Pancreas (tissue), 10 donors: ENCODE data around the gene ITGB7. TPM values are rescaled to one million over a fixed set of nuclear protein-coding genes. Genes with fewer than 3 reads are reported as not detected.

Experiments used
- ATAC-seq, 4 donors: fragments of 200-7000 bp; cut with Tn5 transposase; one replicate each; pipeline versions ENCODE4 v1.8.0 to v1.9.1; 2020; ENCODE audit warnings: mild to moderate bottlenecking in 4 of 4, moderate library complexity in 4 of 4
- DNase-seq, 6 donors: peaks; one replicate each; pipeline ENCODE4 v3.0.0-alpha.2; 2020
- FAIRE-seq: peaks from 2 replicates; lab custom pipeline; 2012; peaks lifted over from hg19 to GRCh38; lab: Jason Lieb, UNC
- H3K27ac ChIP-seq, 4 donors: fragments of 200-600 bp; sonication (generic); 1 replicate in 3 of 4; 2 replicates in 1 of 4; pipeline versions ENCODE4 v1.5.0 to v1.8.0; 2020
- H3K27me3 ChIP-seq, 4 donors: fragments of 200-600 bp; one replicate each; pipeline ENCODE4 v1.8.0; 2021
- H3K36me3 ChIP-seq, 3 donors: fragments of 200-600 bp; sonication (generic) in 1 of 3; one replicate each; pipeline versions ENCODE4 v1.5.0 to v1.8.0; 2020 to 2021
- H3K4me1 ChIP-seq, 3 donors: fragments of 200-600 bp; one replicate each; pipeline ENCODE4 v1.8.0; 2021
- H3K4me3 ChIP-seq, 4 donors: fragments of 200-600 bp; sonication (generic) in 2 of 4; one replicate each; pipeline versions ENCODE4 v1.5.0 to v1.8.0; 2020 to 2021
- H3K9me3 ChIP-seq, 4 donors: fragments of 200-600 bp; one replicate each; pipeline ENCODE4 v1.8.0; 2021
- WGBS, 2 donors: extraction: QIAGEN DNeasy Blood & Tissue Kit; methylation state at CpG; one replicate each; pipeline ENCODE4 v1.1.7; 2013; 5-methylcytosine and 5-hydroxymethylcytosine counted together
- intact Hi-C, 3 donors: fragments of 100-400 bp; cut with DNase I; formaldehyde crosslinking; loops; one replicate each; pipeline versions ENCODE4 v1.11.1 to v1.14.2; 2022
- polyA plus RNA-seq, 2 donors: library from polyadenylated mRNA; stranded (reverse); fragments of 200-250 nt; gene quantifications; one replicate each; pipeline ENCODE4 v1.2.3, GENCODE V29; 2013
- total RNA-seq, 6 donors: library from RNA; stranded (reverse); fragmentation: NEBNext Ultra II Directional in 4 of 6; extraction: Animal tissue kit (Norgen Biotek cat#: 25700) in 4 of 6; gene quantifications; one replicate each; pipeline versions ENCODE4 v1.2.1 to v1.2.4, GENCODE V29; 2021 to 2023
- TF ChIP-seq, protein P1 (sequence below), 4 donors: fragments of 200-600 bp; sonication (generic) in 3 of 4; IDR thresholded peaks; one replicate each; pipeline versions ENCODE4 v1.5.0 to v1.8.0; 2021; ENCODE audit warnings: antibody characterized with exemption in 4 of 4
- donor health status: healthy with polysubstance abuse.
- donor health status: DM: no; HTN: no; CAD: no; lungs with moderate emphysema.
- donor health status: DM: no; HTN: no; CAD: no.
- donor health status: control.
- donor health status: control.
- donor health status: Bipolar disorder and iron deficiency.
- donor health status: DM: yes; HTN: yes; CAD: no.
- donor health status: DM: no; HTN: no; CAD: no.
- donor health status: DM: no; HTN: no; CAD: no.
- donor health status: DM: yes; HTN: yes; CAD: no.

ITGB7 gene
- total and polyA plus RNA-seq, 8 donors = 1.1 to 1.8 (median 1.6) TPM

GRCh38 chr12:53241623-53242412, 34.8 kb upstream of the ITGB7 start:
- intact Hi-C loops = no loop called here
- no peak for ATAC-seq
- 65 to 66% methylated on average over 11 of the region's 11 CpGs for WGBS, 2 donors
- no peaks in the 10 kb centered on the region for H3K4me1 ChIP-seq
- H3K4me3 ChIP-seq = no peak overlapping the region
- H3K36me3 ChIP-seq = no peaks in the 10 kb centered on the region
- no peaks in the 10 kb centered on the region for H3K9me3 ChIP-seq
- H3K27ac ChIP-seq = no peak overlapping the region
- H3K27me3 ChIP-seq = no peaks in the 10 kb centered on the region
- FAIRE-seq = no peak
- TF ChIP-seq, protein P1, sequence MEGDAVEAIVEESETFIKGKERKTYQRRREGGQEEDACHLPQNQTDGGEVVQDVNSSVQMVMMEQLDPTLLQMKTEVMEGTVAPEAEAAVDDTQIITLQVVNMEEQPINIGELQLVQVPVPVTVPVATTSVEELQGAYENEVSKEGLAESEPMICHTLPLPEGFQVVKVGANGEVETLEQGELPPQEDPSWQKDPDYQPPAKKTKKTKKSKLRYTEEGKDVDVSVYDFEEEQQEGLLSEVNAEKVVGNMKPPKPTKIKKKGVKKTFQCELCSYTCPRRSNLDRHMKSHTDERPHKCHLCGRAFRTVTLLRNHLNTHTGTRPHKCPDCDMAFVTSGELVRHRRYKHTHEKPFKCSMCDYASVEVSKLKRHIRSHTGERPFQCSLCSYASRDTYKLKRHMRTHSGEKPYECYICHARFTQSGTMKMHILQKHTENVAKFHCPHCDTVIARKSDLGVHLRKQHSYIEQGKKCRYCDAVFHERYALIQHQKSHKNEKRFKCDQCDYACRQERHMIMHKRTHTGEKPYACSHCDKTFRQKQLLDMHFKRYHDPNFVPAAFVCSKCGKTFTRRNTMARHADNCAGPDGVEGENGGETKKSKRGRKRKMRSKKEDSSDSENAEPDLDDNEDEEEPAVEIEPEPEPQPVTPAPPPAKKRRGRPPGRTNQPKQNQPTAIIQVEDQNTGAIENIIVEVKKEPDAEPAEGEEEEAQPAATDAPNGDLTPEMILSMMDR (IDR thresholded peaks at IDR 0.05) = no peak
- no peak for DNase-seq

DNA sequence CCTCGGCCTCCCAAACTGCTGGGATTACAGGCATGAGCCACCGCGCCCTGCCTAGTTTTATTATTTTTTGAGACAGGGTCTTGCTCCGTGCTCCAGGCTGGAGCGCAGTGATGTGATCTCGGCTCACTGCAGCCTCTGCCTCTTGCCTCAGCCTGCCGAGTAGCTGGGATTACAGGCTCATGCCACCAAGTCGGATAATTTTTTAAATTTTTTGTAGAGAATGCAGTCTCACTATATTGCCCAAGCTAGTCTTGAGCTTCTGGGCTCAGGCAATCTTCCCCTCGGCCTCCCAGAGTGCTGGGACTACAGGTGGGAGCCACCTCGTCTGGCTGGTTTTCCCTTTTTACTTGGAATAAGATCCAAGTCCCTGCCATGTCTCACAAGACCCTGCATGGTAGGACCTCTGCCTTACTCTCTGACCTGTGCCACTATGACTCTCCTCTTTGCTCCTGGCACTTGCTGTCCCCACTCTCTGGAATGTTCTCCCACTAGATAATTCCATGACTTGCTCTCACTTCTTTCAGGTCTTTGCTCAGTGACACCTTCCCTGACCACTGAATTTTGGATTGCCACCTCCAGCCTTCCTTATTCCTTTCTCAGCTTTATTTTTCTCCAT, 32.7 kb upstream of the ITGB7 start:
- no peaks in the 10 kb centered on the region for H3K27me3 ChIP-seq
- no peak for FAIRE-seq
- TF ChIP-seq, protein P1 (IDR thresholded peaks at IDR 0.05) = no peak
- H3K27ac ChIP-seq = no peak overlapping the region
- no peak overlapping the region for H3K4me3 ChIP-seq
- no peak for ATAC-seq
- intact Hi-C loops = no loop called here
- H3K36me3 ChIP-seq = no peaks in the 10 kb centered on the region
- DNase-seq = no peak
- 78 to 88% methylated on average over 10 of the region's 10 CpGs for WGBS, 2 donors
- H3K4me1 ChIP-seq = no peaks in the 10 kb centered on the region
- no peaks in the 10 kb centered on the region for H3K9me3 ChIP-seq

- WGBS, 2 donors = 68 to 86% methylated on average over 1 of the region's 1 CpG
- no peaks in the 10 kb centered on the region for H3K27me3 ChIP-seq
- H3K4me1 ChIP-seq = no peaks in the 10 kb centered on the region
- intact Hi-C loops = no loop called here
- no peak overlapping the region for H3K27ac ChIP-seq
- no peaks in the 10 kb centered on the region for H3K36me3 ChIP-seq
- DNase-seq (peak in 1 of 6 donors; percentile 9), ATAC-seq (no peak), FAIRE-seq (no peak)
- no peak overlapping the region for H3K4me3 ChIP-seq
- TF ChIP-seq, protein P1 (IDR thresholded peaks at IDR 0.05) = no peak
- H3K9me3 ChIP-seq = no peaks in the 10 kb centered on the region
These were observed 29.5 kb upstream of the ITGB7 start for GRCh38 chr12:53236443-53237111.

DNA sequence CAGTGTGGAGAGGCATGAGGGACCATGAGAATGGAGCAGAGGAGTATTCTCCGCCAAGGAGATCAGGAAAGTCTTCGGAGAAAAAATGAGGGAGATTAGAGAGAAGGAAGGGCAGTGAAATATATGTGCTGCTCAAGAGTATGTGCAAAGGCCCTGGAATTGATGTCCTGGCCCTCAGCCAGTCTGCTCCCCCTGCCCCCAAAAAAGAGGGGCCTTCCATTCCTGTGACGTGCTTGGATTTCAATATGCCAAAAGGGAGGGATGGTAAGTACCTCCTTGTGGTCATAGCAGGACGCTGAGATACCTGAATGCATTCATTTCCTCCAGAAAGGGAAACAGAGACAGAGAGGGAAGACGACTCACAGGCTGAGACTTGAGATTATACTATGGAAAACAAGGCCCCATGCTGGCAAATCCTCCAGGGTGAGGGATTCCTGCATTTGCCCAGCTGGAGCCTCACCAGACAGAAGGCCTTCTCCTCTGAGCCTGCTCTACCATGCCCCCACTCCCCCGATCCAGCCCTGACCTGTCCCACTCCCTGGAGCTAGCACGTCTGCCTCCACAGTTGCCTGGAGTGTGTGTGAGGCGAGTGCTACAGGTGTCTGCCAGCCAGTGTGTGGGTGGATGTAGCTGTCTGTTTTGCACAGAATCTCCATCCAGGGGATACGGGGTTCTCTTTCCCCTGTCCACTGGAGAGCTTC, 28.8 kb upstream of the ITGB7 start:
- Histone ChIP-seq H3K4me3 (no peak overlapping the region), H3K36me3 (no peaks in the 10 kb centered on the region), H3K27ac (no peak overlapping the region), H3K27me3 (no peaks in the 10 kb centered on the region), H3K4me1 (no peaks in the 10 kb centered on the region), H3K9me3 (no peaks in the 10 kb centered on the region)
- FAIRE-seq (no peak), DNase-seq (peak in 3 of 6 donors; percentile 9 to 48 (median 34)), ATAC-seq (no peak)
- intact Hi-C loops = no loop called here
- TF ChIP-seq, protein P1 (IDR thresholded peaks at IDR 0.05) = no peak
- 77 to 82% methylated on average over 9 of the region's 9 CpGs for WGBS, 2 donors
